HG03280 (cell line): ENCODE data around the gene VWA7.

Experiments
- ATAC-seq: cut with Tn5 transposase; IDR thresholded peaks from one replicate; pipeline ENCODE4 v1.9.1; 2021; ENCODE audit warnings: mild to moderate bottlenecking, moderate library complexity; ENCODE audit not compliant: unreplicated experiment

Gene VWA7

GRCh38 chr6:31717499-31718222 is 59.5 kb downstream of the VWA7 start:
- ATAC-seq = no peak
